ENCODE data around the gene GRID2IP.
A peak's percentile ranks its signal among the peaks of the same experiment; 100 is the strongest.

Gene GRID2IP

DNA sequence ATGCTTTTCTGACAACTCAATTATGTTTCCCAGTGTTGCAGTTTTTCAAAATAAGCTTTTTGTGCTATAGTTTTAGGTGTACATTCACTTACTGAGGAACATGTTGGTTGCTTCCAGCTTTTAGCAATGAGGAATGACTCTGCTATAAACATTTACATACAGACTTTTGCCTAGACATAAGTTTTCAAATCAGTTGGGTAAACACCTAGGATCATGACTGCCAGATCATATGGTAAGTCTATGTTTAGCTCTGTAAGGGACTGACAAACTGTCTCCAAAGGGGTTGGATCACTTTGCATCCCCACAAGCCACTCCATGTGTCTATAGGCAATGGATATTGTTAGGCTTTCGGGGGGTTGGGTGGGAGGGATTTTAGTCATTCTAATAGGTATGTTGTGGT, 10.8 kb upstream of the GRID2IP start:
- no peak for DNase-seq (ENCODE audit: low read depth in 2 of 2)

GRCh38 chr7:6559896-6560295, 8.6 kb upstream of the GRID2IP start:
- no peak for DNase-seq (ENCODE audit: low read depth in 2 of 2)

DNA sequence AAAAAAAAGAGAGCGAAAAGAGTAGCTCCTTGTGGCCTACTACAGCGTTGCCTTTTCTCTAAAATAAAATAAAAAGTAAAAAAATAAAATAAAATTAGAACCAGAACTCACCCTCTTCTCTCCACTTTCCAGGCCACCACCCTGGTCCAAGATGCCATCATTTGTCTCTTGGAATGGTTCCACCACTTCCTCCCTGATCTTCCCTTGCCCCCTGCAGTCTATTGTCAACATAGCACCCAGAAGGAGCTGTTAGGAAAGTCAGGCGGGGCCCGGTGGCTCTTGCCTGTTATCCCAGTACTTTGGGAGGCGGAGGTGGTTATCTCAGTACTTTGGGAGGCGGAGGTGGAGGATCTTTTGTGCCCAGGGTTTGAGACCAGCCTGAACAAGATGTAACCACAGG, 7.6 kb upstream of the GRID2IP start:
- no peak for DNase-seq (ENCODE audit: low read depth in 2 of 2)

DNA sequence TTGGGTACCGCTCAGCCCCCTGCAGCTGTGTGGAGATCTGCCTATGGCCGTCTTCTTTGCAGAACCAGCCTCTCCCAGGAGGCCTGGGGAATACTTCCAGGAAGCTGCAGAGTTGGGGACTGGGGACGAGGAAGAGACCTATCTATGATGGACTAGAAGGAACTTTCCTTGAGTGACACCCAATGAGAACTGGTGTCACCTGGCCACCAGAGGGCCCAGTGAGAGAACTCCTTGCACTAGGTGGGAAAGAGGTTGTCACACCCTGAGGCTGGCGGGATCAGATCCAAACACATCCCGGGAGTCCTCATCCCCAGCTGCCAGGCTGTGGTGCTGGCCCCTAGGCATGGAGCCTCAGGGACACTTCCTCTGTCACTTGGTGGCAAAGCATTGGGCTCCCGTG, 4.9 kb upstream of the GRID2IP start:
- no peak for DNase-seq (ENCODE audit: low read depth in 2 of 2)

- no peak for DNase-seq (ENCODE audit: low read depth in 2 of 2)
Observed at GRCh38 chr7:6554848-6555247, 3.6 kb upstream of the GRID2IP start.

GRCh38 chr7:6553448-6554044, 2.3 kb upstream of the GRID2IP start:
- DNase-seq (ENCODE audit: low read depth in 2 of 2) = no peak

DNA sequence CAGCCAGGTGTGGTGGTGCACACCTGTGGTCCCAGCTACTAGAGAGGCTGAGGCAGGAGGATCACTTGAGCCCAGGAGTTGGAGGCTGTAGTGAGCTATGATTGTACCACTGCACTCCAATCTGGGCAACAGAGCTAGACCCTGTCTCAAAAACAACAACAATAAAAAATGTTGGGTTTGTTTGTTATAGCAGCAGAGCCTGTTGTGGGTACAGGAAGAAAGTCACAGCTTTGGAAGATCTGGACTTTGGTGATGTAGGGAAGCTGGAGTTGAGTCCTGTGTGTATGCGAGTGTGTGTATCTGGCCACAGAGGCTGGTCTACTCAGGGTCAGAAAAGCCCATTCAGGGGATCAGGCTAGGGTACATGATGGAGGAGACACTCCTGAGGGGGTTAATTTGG, 3.9 kb downstream of the GRID2IP start:
- no peak for DNase-seq (ENCODE audit: low read depth in 2 of 2)

DNA sequence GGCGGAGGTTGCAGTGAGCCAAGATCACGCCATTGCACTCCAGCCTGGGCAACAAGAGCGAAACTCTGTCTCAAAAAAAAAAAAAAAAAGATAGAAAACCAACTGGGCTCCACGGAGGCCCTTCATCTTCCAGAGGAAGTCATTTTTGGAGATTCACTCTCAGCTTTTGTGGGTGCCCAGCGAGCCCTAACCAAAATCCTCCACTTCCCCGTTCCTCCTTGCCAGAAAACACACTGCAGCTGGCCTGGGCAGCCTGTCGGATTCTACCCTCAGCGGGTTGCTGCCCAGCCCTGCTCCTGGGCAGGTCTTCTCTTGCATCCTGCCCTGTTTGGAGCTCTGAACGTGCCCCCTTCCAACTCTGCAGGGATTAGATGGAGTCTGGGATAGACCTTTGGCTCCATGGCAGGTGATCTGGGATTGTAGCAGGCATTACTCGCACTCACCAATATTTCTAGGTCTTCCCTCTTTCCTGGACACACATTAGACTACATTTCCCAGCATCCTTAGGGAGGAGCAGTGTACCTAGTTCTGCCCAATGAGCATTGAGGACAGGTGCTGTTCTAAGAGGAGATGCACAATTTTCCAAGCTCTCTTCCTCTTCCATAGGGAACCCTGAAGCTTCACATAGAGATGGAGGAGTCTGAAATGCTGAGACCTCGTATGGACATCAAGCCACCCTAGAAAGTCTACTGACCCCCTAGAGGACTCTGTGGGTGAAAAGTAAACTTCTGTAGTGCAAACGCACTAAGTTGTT, 4.6 kb downstream of the GRID2IP start:
- DNase-seq (ENCODE audit: low read depth in 2 of 2) = no peak

DNA sequence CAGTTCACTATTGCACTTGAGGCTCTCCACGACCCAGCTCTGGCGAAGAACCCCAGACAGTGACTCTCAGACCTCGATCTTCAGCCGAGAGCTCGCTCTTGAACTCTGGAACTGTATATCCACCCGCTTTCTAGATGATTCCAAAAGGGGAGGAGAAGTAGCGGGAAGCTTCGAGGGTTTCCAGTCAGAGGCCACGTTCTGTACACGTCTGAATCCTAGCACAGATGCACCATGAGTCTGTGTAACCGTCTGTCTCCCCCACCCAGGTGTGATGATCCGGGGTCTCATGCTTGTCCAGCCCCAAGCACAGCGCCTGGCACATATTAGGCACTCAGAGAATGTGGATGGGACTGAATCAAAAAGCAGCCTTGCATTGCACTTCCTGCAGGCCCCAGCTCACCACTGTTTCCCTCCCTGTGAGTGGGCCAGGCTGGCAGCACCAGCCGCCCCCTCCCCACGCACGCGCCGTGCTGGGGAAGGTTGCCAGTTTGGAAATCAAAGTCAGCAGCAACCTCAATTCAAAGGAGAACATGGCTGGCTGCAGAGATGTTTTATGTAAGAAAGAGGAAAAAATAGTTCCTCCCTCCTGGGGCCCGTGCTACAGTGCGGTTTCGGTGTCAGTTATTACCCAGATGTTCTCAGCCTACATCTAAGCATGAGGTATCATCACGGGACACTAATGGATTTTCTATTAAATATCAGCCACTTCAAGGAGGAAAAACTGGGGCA, 5.7 kb downstream of the GRID2IP start:
- no peak for DNase-seq (ENCODE audit: low read depth in 2 of 2)

GRCh38 chr7:6542368-6542767, 8.9 kb downstream of the GRID2IP start:
- no peak for DNase-seq (ENCODE audit: low read depth in 2 of 2)

GRCh38 chr7:6536262-6537260, 14.7 kb downstream of the GRID2IP start:
- no peak for DNase-seq (ENCODE audit: low read depth in 2 of 2)

GRCh38 chr7:6533893-6534495, 17.3 kb downstream of the GRID2IP start:
- DNase-seq (ENCODE audit: low read depth in 2 of 2) = no peak

GRCh38 chr7:6532516-6532915, 18.7 kb downstream of the GRID2IP start:
- DNase-seq (ENCODE audit: low read depth in 2 of 2) = no peak

DNA sequence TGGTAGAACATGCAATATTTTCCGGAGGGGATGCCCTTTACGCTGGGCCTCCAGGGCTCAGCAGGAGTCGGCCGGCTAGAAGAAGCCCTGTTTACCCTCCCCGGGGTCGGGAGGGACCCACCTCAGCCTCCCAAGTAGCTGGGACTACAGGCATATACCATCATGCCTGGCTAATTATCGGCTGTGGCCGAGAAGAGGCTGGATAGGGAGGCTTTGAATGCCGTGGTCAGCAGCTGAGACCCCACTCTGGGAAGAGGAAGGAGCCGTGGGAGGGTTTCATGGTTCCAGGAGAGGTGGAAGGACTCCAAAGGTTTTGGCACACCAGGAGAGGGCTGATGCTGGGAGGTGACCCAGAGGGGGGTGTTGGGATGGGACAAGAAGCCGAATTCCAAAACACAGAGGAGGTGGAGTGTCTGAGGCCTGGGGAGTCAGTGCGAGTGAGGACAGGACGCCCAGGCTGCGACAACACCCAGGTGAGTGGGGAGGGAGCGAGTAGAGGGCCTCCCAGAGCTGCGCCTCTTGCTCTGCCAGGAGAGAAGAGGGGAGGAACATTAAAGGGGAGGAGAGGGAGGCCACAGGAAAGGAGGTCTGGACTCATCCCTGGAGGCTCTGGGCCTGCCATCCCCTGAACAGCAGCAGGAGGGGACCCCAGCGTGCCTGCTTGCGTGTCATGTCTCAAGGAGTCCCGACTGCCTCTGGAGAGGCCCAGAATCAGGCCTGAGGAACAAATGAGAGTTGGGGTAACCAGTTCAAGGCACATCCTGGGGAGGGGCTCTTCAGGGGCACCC, 19.6 kb downstream of the GRID2IP start:
- no peak for DNase-seq (ENCODE audit: low read depth in 2 of 2)

- peak; percentile 55 to 59 for DNase-seq (ENCODE audit: low read depth in 2 of 2)
Observed at GRCh38 chr7:6530626-6531491, 20.4 kb downstream of the GRID2IP start.

DNA sequence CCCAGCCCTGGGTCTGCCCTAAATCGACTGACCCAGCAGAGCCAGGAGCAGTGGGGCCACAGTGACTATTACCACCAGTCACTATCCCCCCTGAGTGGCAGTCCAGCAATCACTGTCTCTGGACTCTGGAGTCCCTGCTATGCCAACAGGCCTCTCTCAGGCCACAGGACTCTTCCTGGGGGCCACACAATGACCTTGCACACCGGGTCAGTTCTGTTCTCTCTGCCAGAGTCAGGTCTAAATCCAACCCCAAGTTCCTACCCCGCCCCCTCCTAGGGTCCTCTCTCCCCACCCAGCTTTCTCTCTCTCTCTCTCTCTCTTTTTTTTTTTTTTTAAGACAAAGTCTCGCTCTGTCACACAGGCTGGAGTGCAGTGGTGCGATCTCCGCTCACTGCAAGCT, 21.6 kb downstream of the GRID2IP start:
- no peak for DNase-seq (ENCODE audit: low read depth in 2 of 2)

GRCh38 chr7:6528401-6529130, 22.7 kb downstream of the GRID2IP start:
- no peak for DNase-seq (ENCODE audit: low read depth in 2 of 2)

DNA sequence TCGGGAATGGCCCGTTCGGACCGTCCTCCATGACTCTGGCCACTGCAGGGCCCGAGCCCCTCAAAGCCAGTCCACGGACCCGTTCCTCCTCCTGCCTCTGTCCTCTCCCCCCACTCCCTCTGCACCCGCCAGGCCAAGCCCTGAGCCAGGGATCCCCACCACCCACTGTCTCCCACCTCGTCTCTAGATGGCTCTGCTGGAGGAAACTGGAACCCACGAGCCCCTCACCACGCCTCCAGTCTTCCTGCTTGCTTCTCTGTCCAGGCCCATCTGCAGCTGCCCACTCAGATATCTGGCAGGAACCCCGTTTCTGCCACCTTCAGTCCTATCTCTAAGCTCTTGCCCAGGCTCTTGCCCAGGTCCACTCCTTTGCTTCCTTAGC, 24.3 kb downstream of the GRID2IP start:
- DNase-seq (ENCODE audit: low read depth in 2 of 2) = no peak
